Dedifferentiated amniotic fluid mesenchymal stem cell (primary cell): Measurements from ENCODE around the gene C5orf46.
A peak's percentile ranks its signal among the peaks of the same experiment; 100 is the strongest.
"Not testable (repeated sequence)": the region's sequence is repeated elsewhere in the genome, so short reads cannot be mapped to it uniquely, and the experiment has no call there.

ENCODE experiments used
- DNase-seq: peaks from one replicate; pipeline ENCODE4 v3.0.0-alpha.2; 2016; ENCODE audit errors: extremely low spot score

Gene C5orf46

DNA sequence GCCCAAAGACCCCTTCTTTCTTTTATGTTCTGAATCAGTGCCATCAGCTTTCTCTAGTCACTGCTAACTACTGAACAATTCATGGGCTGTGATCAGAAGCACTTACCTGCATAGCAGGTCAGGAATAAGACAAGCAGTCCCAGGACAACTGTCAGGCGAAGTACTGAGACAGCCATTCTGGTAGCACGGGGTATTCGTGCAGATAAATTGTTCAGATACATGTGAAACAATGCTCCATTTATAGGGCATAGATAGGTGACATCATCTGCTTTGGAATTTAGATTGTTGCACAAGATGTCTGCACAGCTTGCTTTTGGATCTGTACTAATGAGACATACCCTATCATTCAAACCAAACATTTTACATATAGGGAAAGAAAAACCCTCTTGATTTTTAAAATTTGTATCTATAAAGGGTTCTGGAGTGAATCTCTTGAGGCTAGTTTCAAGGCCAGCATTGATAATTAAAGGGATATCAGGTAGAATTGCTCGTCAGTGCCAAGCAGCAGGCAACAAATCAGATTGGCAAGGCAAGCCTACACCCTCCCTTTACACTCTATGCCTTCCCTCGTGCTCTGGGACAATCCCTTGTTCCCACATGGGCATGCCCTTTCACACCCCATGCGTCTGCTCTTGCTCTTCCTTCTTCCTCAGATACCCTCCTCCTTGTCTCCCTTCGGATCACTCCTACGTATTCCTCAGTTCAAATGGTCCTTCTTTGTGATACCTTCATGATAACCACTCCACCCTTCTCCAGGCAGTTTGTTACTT is at the start of gene C5orf46:
Gene C5orf46, minus strand, starts transcription at position 213 of the 770 bp plus-strand sequence. Its CDS starts 37 bp downstream, at position 176.
- DNase-seq: peak; percentile 51

DNA sequence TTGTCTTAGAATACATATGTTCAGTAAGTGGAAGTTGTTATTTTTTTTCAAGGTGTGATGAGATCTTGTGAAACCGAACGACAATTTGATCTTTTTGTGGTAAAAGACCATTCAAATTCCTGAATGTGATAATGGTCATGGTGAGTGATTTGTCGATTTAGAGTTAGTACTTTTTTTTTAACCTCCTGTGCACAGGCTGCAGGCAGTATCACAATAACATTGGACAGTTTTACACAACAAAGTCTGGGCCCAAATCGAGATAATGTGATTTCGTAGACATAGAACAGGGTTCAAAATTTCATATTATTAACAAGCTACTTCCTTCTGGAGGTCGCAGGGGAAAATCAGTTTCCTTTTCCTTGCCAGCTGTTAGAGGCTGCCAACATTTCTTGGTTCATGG is 48.6 kb upstream of the C5orf46 start:
- DNase-seq: no peak

DNA sequence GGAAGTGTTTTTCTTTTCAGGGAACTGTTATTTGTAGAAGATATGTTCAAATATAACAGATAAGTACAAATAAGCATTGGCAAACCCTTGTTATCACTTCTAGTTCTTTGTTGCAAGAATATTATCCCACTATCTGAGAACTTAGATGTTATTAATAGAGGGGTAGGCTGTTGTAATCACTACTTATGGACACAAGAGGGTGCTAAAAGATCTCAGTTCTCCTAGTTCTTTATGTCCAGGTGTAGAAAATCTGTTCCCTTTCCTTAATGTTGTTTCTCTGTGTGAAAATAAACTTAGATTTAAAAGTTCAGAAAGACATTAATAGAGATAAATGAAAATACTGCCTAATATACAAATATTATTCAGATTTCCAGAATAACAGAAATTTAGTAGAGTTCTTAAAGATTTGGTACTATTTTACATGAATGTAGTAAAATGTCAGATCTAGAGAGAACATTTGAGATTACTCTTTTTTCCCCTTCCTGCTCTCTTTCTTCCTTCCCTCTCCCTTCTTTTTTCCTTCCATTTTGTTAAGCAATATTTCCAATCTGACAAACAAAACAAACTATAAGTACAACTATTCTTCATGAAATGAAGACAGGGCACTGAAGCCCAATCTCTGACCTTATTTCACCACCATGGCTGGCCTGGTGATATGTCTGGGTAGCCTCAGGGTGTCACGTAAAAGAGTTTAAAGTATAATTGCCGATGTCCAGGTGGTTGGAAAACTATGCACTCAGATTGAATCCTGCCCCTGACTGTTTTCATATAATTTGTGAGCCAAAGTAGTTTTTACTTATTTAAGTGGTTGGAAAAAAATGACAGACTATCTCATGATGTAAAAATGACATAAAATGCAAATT is 43.6 kb upstream of the C5orf46 start:
- peak; percentile 50 for DNase-seq

DNA sequence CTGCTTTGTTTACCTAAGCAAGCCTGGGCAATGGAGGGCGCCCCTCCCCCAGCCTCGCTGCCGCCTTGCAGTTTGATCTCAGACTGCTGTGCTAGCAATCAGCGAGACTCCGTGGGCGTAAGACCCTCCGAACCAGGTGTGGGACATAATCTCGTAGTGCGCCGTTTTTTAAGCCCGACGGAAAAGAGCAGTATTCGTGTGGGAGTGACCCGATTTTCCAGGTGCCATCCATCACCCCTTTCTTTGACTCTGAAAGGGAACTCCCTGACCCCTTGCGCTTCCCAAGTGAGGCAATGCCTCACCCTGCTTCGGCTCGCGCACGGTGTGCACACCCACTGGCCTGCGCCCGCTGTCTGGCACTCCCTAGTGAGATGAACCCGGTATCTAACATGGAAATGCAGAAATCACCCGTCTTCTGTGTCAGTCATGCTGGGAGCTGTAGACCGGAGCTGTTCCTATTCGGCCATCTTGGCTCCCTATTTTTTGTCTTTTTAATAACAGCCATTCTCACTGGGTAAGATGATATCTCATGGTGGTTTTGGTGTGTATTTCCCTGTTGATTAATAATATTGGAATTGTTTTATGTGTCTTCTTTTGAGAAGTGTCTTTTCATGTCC is 40.4 kb upstream of the C5orf46 start:
- DNase-seq: not testable (repeated sequence)

DNA sequence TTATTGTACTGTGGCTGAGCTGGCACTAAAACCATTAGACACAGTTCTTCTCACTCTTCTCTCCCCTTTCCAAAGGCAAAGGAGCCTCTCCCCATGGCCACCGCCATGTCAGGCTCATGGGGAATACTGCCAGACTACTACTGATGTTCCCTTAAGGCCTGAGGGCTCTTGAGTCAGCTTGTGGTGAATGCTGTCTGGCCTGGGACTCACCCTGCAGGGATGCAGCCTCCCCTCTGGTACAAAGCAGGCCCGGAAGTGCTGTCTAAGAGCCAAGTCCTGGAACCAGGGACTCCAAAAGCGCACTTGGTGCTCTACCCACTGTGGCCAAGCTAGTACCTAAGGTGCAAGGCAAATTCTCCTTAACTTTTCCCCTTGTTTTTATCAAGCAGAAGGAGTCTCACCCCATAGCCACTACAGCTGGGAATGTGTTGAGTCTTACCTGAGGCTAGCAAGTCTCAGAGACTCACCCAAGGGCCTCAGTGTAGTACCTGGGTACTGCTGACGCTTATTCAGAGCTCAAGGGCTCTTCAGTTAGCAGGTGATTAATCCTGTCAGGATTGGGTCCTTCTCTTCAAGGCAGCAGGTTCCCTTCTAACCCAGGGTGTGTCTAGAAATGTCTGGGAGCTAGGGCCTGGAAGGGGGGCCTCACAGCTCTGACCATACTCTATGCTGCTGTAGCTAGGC is 33.2 kb upstream of the C5orf46 start:
- DNase-seq: no peak

DNA sequence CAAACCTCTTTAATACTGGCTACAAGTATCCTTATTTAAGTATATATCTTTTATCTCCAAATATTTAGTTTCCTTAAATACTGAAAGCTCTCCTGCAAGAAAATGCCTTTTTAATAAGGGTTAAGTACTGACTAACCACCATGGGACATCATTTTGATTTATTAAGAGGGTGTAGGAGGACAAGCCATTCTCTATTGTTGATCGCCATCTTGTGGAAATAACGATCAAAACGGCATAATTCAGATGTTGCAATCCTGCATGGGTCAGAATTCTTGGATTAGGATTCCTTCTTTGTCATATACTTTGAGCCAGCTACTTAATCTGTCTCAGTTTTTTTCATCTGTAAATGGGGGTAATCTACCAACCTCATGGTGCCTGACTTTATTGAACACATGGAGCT is 28.7 kb upstream of the C5orf46 start:
- peak; percentile 78 for DNase-seq

DNA sequence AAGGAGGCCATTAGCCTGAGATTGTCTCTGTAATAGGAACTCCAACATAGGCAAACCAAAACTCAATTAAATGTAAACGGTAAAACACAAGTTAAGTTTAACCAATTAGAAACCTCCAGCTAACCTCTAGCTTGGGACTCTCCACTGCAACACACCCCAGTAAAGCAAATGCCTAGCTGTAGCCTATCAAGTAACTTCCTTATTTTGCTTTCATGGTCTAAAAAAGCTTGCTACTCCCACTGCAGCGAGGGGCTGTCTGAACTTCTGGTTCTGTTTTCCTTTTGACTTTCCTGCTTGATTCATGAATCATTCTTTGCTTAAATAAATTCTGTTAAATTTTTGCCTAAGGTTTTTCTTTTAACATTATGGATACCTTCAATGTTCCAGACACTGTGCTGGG is 24.4 kb upstream of the C5orf46 start:
- DNase-seq: no peak

DNA sequence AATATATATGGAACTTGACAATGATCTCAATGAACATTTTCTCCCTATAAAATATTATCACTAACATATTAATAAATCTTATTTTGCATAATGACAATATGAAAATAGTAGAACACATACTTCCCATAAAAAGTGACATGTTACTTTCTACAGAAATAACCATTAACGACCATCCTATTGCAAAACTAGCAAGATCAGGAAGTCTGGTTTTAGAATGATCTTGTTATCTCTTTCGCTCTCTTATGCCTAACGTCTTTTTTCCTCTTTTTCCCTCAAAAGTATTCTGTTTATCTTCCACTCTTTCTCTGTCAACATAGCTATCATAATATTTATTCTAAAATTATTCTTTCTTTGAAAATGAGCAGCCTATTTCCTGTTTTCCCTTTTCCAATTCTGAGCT is 21.6 kb upstream of the C5orf46 start:
- DNase-seq: no peak

DNA sequence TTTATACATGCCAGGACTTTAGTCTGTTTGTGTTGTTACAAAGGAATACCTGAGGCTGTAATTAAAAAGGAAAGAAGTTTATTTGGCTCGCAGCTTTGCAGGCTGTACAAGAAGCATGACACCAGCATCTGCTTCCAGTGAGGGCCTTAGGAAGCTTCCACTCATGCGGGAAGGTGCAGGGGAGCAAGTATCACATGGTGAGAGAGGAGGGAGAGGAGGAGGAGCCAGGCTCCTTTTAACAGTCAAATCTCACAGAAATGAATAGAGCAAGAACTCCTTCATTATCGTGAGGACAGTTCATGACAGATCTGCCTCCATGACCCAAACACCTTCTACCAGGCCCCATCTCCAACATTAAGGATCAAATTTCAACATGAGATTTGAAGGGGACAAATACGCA is 18.7 kb upstream of the C5orf46 start:
- no peak for DNase-seq

DNA sequence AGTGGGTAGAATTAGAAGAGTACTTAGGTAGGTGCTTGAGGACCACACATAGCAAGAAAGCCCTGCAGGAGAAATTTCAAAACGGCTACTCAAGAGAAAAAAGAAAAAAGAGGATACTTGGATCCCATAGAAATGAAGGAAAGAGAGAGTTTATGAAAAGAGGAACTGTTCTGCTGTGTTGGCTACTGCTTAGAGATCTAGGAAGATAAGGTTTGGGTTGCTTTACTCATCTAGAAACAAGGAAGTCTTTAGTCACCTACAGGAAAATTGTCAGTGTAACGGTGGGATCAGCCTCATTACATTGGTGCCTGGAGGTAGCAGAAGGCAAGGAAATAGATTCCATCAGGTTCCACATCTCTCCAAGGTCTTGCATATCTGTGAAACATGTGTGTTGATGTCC is 14.8 kb upstream of the C5orf46 start:
- no peak for DNase-seq

DNA sequence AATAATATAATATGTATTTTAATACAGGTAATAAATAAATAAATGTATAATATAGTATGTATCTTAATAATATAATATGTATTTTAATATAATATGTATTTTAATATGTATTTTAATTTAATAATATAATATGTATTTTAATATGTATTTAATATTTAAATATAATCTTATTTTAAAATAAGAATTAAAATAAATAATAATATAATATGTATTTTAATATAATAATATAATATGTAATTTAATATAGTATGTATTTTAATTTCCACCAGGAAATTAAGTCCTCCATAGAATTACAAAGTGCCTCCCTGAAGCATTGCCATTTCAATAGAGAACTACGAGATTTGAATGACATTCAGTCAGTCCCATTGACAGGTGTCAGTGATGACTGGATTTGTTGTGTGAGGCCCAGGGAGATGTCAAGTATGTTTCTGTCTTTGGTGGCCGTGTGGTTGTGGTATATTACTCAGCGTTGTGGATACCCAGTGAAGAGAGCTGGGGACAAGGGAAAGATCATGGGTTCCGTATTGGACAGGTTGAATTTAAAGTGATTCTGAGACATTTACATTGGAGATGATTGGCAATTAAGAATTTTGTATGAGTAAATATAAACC is 14.2 kb upstream of the C5orf46 start:
- DNase-seq: no peak

DNA sequence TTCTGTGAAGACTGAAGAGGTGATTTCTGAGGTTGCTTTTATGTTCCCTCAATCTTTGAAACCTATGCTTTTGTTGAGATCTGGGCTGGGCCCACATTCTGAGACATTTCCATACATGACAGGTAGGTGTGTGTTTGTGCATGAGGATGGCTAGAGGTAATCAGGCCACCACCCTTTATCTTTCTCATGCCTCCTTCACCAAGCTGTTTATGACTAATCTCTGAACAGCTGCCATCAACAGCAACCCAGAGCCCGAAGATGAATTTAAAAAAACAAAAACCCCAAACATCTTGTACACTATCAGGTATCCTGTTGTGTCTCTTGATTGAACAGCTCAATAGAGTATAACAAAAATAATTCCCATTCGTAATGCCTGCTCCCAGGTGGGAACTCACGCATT is 12.6 kb upstream of the C5orf46 start:
- no peak for DNase-seq

DNA sequence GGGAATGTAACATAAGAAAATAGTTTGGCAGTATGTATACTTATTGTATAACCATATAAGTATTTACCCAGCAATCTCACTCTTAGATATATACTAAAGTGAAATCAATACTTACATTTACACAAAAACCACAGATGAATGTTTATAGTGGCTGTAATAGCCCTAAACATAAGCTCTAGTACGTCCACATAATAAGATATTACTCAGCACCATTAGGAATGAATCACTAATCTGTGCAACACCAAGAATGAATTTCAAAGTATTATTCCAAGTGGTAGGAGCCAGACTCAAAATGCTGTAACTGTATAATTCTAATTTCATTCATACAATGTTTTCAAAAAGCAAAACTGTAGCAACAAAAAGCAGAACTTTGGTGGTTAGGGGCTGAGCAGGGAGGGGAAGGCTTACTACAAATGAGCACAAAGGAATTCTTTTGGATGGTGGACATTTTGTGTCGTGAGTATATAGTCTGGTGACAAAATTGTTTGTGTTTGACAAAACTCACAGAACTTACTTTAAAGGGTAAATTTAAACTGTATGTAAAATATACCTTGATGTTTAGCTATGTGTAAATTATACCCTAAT is 11.9 kb upstream of the C5orf46 start:
- DNase-seq: no peak

DNA sequence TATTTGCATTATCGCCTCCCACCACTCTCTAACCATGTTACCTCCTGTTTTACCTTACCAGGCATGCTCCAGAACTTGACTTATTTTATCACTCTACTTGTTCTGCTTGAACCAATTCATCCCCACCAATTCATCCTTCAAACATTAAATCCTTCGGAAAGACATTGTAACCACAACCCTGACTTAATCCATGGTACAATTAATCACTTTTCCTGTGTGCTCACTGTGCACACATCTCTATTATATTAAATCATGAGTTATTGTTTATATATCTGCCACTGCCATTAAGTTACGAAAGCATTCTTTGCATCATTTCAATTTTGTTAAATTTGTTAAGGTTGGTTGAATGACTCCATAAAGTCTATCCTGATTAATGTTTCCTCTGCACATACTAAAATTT is 7.4 kb upstream of the C5orf46 start:
- no peak for DNase-seq

DNA sequence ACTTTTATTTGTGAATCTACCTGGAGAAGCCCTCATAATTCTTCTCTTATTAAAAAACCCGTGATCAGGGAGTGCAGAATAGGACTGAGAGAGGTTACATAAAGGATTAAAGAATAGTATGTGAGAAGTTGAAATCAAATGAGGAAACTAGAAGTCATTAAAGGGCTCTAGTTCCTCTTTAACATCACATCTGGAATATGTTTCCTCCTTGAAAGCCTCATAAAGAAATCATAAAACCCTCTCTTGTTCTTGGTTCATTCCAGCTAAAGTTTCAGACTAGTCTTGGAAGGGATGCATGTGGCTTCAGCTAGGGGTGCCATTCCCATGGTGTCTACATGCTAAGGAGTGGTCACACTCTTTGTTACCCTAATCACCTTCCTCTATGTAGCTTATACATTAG is 5.7 kb upstream of the C5orf46 start:
- no peak for DNase-seq

DNA sequence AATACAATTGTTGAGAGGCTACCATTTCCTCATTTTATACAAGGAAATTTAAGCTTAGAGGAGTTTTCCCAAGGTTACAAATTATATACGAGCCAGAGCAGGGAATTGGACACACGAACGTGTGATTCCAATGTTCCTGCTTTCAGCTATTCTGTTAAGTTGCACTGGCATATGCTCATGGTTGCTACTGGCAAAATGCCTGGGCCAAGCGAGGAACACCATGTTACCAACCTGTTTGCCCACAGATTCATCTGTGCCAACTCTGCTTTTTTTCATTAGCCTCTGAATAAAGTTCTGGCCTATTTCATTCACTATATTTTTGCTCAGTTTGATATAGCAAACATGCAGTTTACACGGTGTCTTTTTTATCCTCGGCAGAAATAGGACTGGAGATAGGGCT is 5.1 kb upstream of the C5orf46 start:
- DNase-seq: no peak

DNA sequence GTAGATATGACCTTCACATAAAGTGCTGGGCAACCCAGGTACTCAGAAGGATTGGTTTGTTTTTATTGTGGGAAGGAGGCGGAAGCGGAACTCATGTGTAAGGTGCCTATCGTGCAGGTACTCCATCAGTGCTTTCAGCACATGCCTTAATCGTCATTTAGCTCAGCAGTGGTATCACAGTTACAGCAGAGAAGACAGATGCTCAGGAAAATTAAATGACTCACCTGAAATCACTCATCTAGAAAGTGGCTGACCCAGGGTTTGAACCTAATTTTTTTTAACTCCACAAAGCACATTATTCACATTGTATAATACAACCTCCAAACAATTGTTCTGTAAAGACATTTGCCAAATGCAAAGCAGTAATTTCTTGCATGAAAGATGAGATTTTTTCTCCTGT is 2.2 kb downstream of the C5orf46 start:
- no peak for DNase-seq

DNA sequence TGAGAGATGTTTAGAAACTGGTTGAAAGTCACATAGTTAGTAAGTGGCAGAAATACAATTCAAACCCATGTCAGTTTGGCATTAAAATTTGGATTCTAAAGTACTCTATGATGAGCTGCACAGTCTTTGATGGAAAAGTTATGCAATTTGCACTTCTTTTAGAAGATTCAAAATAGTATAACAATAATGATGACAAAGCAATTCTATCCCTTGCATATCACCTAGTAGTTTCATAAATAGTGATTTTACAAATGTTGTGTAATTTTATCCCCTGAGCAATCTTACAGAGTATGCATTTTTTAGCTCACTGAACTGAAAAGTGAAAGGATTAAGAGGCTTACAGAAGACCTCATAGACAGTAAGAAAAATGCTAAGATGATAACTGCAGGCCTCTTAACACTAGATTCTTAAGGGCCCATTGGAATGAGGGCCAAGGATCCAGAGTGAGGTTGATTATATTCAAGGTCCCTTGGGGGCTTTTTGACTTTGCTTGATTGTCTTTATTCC is 3.7 kb downstream of the C5orf46 start:
- DNase-seq: no peak

DNA sequence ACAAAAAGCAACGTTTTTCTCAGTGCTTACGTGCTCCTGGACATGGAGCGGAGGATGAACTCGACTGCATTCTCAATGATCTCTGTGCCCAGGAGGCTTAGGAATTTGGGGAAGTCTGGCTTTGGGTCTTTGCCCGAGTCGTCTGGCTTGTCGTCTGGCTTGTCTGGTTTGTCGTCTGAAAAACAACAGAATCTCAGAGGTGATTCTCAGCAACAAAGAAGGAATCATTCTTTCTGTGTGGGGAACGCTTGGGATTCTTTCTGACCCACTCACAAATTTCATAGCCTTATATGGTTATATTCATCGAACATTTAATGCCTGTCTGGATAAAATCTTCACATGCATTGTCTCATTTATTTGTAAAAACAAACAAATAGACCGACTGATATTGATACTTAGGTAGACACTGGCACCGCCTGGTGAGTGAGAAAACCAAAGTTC is 4.7 kb downstream of the C5orf46 start:
- DNase-seq: peak; percentile 27

DNA sequence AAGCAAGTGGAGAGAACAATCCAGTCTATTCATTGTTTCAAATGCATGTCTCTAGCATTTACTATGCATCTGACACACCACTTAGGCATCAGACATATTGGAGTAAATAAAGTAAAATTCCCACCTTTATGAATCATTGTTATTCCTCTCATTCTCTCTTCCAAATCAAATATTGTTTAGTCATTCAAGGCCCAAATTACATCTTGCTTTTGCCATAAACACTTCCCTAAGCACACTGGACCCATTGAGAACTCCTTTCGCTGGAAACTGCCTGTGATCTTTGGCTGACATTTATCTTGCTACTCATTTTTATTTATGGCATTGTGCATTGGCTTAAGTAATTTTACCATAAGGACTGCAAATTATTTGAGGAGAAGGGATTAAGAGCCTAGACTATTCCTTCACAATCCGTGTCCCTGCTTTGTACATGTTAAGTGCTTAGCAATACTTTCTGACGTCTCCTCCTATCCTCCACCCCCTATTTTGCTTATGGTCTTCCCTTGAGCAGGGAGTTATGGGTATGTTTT is 7.4 kb downstream of the C5orf46 start:
- no peak for DNase-seq

DNA sequence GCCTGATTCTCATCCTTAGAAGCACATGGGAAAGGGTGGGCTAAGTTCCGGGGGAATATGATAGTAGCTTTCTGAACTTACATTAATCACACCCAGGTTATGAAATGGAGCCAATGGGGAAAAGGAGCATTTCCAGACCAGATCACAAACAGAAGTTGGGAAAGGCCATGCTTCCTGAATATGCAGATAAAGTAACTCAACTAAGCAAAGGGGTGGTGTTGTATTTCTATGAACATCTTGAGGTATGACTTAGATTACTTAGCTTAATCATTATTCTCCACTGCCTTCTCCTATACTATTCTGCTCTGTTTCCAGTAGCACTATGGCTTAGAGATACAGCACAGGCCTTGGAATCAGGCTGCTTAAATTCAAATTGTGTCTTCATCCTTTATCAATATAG is 10.5 kb downstream of the C5orf46 start:
- DNase-seq: no peak
